DMS79 treated with DMSO at 0.1 percent for 48 hours (cell line): ENCODE measurements around the gene SMPX.

Experiments
- DNase-seq: peaks from one replicate; lab custom pipeline; 2025; lab: John Stamatoyannopoulos, UW

Gene SMPX

DNA sequence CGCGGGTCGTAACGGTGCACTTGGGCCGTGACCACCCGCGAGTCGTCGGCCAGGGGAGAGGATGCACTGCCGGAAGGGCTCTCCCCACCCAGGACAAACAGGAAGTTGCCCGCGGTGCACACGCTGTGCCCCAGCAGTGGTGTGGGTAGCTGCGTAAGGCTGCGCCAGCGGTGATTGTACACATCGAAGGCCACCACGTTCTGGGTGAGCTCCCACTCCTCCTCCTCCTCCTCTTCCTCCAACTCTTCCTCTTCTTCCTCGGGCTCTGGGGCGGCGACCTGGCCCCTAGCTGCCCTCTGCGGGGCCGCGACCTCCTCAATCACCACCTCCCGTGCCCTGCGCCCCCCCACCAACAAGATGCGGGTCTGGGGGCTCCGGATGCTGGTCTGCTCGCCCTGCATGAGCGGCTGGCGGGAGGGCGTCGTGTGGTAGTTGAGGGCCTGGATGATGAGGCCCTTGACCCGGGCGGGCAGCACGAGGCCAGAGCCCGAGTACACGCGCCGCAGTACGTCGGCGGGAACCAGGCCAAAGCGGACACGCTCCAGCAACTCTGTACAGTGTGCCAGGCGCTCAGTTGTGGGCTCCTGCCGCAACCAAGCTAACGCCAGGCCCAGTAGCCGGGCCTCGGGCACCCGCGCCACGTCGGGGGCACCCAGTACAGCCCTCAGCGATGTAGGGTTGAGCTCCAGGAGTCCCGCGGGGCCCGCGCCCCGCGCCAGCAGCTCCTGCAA lies 101.2 kb downstream of the SMPX start:
- no peak for DNase-seq
